WI38 (cell line): ENCODE results near the gene CPSF3.

Source experiments
- H3K4me3 ChIP-seq: 2 replicates; pipeline ENCODE4 v1.5.1; 2011; ENCODE audit warnings: low read depth, mild to moderate bottlenecking, control low read depth, low read length
- TF ChIP-seq, protein P1 (sequence below): IDR thresholded peaks from 2 replicates; pipeline ENCODE4 v1.5.1; 2012; ENCODE audit warnings: low read depth, mild to moderate bottlenecking, control low read depth, low read length

CPSF3 gene

DNA sequence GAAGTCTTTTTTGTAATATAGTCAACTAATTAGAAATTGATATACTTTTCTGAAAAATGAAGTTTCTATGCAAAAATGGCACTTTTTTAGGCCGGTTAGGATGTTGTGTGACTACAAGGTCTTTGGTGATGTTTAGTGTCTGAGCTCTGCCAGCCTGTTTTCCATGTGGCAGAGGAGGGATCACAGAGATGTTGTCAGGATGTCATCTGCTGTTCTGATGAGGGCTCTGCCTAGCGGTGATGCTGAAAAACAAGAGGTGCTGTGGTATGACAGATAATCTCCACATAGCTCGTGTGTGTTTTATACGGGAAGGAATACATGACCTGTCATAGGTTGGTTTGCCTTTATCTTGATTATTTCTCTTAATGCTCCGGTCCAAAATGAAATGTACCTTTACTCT lies 38.9 kb downstream of the CPSF3 start:
- TF ChIP-seq, protein P1, sequence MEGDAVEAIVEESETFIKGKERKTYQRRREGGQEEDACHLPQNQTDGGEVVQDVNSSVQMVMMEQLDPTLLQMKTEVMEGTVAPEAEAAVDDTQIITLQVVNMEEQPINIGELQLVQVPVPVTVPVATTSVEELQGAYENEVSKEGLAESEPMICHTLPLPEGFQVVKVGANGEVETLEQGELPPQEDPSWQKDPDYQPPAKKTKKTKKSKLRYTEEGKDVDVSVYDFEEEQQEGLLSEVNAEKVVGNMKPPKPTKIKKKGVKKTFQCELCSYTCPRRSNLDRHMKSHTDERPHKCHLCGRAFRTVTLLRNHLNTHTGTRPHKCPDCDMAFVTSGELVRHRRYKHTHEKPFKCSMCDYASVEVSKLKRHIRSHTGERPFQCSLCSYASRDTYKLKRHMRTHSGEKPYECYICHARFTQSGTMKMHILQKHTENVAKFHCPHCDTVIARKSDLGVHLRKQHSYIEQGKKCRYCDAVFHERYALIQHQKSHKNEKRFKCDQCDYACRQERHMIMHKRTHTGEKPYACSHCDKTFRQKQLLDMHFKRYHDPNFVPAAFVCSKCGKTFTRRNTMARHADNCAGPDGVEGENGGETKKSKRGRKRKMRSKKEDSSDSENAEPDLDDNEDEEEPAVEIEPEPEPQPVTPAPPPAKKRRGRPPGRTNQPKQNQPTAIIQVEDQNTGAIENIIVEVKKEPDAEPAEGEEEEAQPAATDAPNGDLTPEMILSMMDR = no peak
- H3K4me3 ChIP-seq = no peak overlapping the region

- no peak overlapping the region for H3K4me3 ChIP-seq
- TF ChIP-seq, protein P1 = no peak
These were observed 39.6 kb downstream of the CPSF3 start for GRCh38 chr2:9462886-9463697.

DNA sequence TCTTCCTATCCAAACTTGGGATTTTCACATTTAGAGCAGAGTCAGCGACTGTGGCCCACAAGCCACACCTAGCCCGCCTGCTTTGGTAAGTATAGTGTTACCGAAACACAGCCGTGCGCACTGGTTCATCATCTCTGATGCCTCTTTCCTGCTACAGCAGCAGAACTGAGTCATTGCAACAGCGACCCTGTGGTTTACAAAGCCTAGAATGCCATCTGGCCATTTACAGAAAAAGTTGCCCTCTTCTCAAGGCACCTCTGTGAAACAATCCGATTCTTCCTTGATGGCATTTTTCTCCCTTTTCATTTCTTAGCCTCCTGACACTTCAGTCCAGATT lies 40.2 kb downstream of the CPSF3 start:
- TF ChIP-seq, protein P1 = no peak
- no peak overlapping the region for H3K4me3 ChIP-seq

- TF ChIP-seq, protein P1 = no peak
- H3K4me3 ChIP-seq = no peak overlapping the region
These were observed 41.7 kb downstream of the CPSF3 start for GRCh38 chr2:9465170-9465569.

DNA sequence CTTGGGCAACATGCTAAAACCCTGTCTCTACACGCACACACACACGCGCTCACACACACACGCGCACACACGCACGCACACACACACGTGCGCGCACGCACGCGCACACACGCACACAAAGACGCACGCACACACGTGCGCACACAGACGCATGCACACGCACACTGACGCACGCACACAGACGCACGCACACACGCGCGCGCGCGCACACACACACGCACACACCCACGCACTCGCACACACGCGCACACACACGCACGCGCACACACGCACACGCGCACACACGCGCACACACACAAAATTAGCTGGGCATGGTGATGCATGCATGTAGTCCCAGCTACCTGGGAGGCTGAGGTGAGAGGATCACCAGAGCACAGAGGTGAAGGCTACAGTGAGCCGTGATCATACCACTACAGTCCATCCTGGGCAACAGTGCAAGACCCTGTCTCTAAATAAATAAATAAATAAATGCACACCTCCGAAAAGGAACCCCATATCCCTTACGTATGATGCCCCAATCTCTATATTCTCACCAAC lies 42.8 kb downstream of the CPSF3 start:
- TF ChIP-seq, protein P1 = no peak
- no peak overlapping the region for H3K4me3 ChIP-seq

GRCh38 chr2:9467687-9468086 lies 44.2 kb downstream of the CPSF3 start:
- H3K4me3 ChIP-seq = no peak overlapping the region
- TF ChIP-seq, protein P1 = no peak

GRCh38 chr2:9471206-9471605 lies 47.8 kb downstream of the CPSF3 start:
- TF ChIP-seq, protein P1 = no peak

More at GRCh38 chr2:9471206-9471605, 47.8 kb downstream of the CPSF3 start:
- no peak overlapping the region for H3K4me3 ChIP-seq
